ENCODE results near the gene ACAP3. TPM values are rescaled to one million over a fixed set of nuclear protein-coding genes. Genes with fewer than 3 reads are reported as not detected.

The ACAP3 gene
- total RNA-seq, 8 experiments from 2014 or later, result 23.9 to 88.9 (median 48.9) TPM

DNA sequence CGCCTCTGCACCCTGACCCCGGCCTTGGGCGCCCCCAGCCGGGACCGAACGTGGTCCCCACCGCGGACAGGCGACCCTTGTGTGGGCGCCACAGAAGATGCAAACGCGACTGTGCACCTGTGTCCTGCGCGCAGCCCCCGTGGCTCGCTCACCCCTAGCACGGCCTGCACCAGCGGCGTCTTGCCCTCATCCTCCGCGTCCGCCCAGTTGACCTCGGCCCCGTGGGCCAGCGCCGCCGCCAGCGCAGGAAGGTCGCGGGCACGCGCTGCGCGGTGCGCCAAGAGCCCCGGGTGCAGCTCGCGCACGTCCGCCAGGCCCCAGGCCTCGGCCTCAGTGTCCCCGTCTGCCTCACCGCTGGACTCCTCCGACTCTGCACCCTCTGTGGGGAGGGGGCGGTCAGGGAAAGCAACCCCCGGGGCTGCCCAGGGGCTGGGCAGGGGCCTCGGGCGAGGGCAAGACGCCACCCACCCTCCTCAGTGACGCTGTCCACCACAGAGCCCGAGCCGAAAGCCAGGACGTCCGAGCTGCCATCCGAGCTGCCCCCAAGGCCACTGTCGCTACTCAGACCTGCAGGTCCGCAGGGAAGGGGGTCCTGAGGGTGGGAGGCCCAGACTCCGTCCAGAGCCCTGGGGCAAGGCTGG is 13.4 kb downstream of the ACAP3 start:
- in situ Hi-C loops (cut with MboI; ENCODE audit: low pct_unique_long_range_greater_than_20kb in 2 of 9, low sequenced_read_pairs in 9 of 9, unreplicated experiment in 9 of 9), result no loop called here
- ATAC-seq (replicated peaks in 6 of 8), result no peak
- WGBS, 10 experiments, result 78 to 100% (median 93%) methylated on average over 1 to 27 of the region's 58 CpGs; no CpG with 5 or more reads in 7 of the 10 experiments
- Histone ChIP-seq H3K27ac (no peak overlapping the region), H3K4me1 (replicated peaks in 1 of 2) (peaks cover 23 to 25% of the 10 kb centered on the region in 2 donors), H3K4me3 (no peak overlapping the region)

DNA sequence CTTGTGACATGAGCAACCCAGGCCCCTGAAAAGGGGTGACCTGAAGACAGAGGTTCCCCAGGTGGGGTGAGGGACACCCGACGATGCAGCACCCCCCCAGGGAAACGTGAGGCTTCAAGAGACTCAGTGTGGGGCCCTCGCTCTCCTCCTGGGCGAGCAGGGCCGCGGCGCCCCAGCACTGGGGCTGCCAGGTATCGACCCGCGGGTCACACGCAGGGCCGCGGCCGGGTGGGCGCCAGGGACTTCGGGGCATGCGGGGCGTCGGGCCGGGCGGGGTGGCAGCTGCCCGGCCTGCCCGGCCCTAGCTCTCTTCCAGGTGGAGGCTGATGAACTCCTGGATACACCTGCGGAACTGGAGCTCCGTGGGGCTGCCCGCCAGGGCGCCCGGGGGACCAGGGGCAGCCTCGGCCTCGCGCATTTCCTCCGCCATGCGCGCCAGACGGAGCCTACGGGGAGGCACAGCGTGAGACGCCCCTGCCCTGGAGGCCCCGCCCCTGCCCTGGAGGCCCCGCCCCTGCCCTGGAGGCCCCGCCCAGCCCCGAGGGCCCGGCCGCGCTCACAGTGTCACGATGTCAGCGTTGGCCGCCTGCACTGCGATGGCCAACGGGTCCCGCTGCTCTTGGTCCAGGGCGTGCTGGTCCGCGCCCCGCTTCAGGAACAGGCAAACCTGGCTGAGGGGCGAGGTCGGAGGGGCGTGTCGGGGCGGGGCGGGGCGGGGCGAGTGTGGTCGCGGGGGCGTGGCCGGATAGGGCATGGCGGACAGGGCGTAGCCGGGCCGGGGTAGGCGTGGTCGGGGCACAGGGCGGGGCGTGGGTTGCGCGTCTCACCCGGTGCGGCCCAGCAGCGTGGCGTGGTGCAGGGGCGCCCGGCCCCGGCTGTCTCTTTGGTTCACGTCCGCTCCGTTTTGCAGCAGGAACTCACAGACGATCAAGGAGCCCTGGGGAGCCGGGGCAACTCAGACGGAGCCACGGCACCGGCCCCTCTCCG is 14.2 kb downstream of the ACAP3 start:
- in situ Hi-C loops (cut with MboI; ENCODE audit: low pct_unique_long_range_greater_than_20kb in 2 of 9, low sequenced_read_pairs in 9 of 9, unreplicated experiment in 9 of 9), result no loop called here

DNA sequence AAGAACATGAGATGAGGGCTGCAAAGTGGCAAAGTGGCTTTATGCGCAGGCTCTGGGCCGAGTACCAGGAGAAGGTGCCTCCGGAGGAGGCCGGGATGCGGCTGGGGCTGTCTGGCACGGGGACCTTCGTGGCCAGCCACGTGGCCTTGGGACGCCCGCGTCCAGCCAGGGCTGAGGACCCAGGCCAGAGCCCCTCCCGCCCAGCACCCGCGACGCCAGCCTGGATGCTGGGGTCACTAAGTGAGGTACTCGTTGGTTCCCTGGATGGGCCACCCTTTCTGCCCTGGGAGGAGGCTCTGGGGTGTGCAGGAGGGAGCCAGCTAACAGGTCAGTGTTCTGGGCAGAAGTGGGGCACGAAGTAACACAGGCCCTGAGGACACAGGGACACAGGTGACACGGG is 14.9 kb downstream of the ACAP3 start:
- 86 to 100% (median 93%) methylated on average over 1 to 13 of the region's 18 CpGs; no CpG with 5 or more reads in 6 of the 10 experiments for WGBS, 10 experiments
- peaks cover 15 to 18% of the 10 kb centered on the region in 2 donors for H3K4me1 ChIP-seq (replicated peaks in 1 of 2)
- no peak for ATAC-seq (replicated peaks in 6 of 8)
- in situ Hi-C loops (cut with MboI; ENCODE audit: low pct_unique_long_range_greater_than_20kb in 2 of 9, low sequenced_read_pairs in 9 of 9, unreplicated experiment in 9 of 9), result no loop called here
- no peak overlapping the region for H3K4me3 ChIP-seq
- H3K27ac ChIP-seq, result no peak overlapping the region

More for the DNA sequence above, 14.2 kb downstream of the ACAP3 start:
- Histone ChIP-seq H3K4me1 (replicated peaks in 1 of 2) (peaks cover 16 to 19% of the 10 kb centered on the region in 2 donors), H3K4me3 (no peak overlapping the region), H3K27ac (no peak overlapping the region)
- ATAC-seq (replicated peaks in 6 of 8), result peak in 3 of 8 experiments; percentile 41 to 57 (median 56)
- 73 to 100% (median 77%) methylated on average over 4 to 21 of the region's 94 CpGs; no CpG with 5 or more reads in 7 of the 10 experiments for WGBS, 10 experiments

DNA sequence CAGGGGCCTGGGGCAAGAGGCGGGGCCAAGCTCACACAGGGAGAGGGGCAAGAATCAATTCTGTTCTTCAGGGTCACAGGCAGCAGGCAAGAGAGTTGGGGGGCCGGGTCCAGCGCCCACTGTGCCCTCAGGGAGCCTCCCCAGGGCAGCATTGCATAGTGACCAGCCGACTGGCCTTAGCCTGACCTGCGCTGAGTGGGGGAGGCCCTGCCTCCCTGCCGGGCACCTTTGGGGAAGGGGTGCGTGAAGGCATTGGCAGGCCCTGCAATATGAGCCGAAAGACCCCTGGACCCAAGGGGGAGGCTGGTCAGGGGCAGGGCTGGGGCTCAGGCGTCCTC is 15.3 kb downstream of the ACAP3 start:
- peaks cover 15 to 18% of the 10 kb centered on the region in 2 donors for H3K4me1 ChIP-seq (replicated peaks in 1 of 2)
- in situ Hi-C loops (cut with MboI; ENCODE audit: low pct_unique_long_range_greater_than_20kb in 2 of 9, low sequenced_read_pairs in 9 of 9, unreplicated experiment in 9 of 9), result no loop called here
- ATAC-seq (replicated peaks in 6 of 8), result peak in 1 of 8 experiments; percentile 0
- H3K4me3 ChIP-seq, result no peak overlapping the region
- WGBS, 10 experiments, result 100% methylated on average over 1 of the region's 9 CpGs; no CpG with 5 or more reads in 7 of the 10 experiments
- no peak overlapping the region for H3K27ac ChIP-seq

DNA sequence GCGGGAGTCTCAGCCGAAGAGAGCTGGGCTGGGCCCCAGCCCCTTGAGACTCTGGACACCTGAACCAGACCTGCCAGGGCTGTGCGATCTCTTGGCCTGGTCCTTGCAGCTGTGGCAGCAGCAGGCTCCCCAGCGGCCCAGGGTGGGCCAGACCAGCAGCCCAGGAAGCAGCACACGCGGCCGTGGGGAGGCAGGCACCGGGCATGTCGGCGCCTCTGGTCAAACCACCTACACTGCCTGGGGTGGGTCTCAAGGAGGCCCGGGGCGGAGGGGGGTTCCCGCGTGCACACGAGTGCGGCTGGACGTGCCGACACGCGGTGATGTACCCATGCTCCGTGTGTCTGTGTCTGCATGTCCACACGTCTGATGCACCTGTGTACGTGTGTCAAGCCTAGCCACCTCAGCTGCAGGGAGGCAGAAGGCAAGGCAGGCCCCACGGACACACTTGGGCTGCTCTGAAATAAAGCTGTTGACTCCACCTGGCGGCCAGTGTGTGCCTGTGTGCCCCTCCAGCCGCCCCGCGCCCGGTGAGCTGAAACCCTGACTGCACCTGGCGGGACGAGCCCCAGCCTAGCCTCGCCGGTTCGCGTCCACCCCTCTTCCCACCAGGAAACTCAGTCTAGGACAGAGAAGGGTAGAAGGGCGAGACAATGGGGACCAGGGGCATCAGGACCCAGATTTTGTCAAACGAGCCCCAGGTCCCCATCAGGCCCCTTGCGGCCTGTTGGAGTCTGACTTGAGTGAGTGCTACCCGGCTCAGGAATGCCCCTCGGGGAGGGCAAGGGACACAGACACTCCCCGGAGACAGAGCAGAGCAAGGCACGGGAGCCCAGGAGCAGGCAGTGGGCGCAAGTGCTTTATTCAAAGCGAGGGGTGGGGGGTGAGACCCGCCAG is 15.9 kb downstream of the ACAP3 start:
- in situ Hi-C loops (cut with MboI; ENCODE audit: low pct_unique_long_range_greater_than_20kb in 2 of 9, low sequenced_read_pairs in 9 of 9, unreplicated experiment in 9 of 9), result no loop called here
- 10 to 27% (median 21%) methylated on average over 8 to 11 of the region's 45 CpGs; no CpG with 5 or more reads in 7 of the 10 experiments for WGBS, 10 experiments
- peaks cover 15 to 18% of the 10 kb centered on the region in 2 donors for H3K4me1 ChIP-seq (replicated peaks in 1 of 2)
- ATAC-seq (replicated peaks in 6 of 8), result peak; percentile 57 to 87 (median 66)
- no peak overlapping the region for H3K27ac ChIP-seq
- no peak overlapping the region for H3K4me3 ChIP-seq

DNA sequence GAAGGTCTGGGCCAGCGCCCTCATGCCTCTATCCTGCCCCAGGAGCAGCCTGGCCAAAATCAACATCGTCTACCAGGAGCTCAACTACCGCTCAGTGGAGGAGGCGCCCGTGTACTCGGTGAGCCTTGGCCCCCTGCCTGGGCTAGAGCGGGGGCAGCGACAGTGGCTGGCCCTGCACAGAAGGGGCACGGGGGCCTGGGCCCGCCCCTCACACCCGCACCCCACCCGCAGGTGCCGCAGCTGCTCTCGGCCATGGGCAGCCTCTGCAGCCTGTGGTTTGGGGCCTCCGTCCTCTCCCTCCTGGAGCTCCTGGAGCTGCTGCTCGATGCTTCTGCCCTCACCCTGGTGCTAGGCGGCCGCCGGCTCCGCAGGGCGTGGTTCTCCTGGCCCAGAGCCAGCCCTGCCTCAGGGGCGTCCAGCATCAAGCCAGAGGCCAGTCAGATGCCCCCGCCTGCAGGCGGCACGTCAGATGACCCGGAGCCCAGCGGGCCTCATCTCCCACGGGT is 16.7 kb downstream of the ACAP3 start:
- in situ Hi-C loops (cut with MboI; ENCODE audit: low pct_unique_long_range_greater_than_20kb in 2 of 9, low sequenced_read_pairs in 9 of 9, unreplicated experiment in 9 of 9), result no loop called here
- no peak overlapping the region for H3K4me3 ChIP-seq
- H3K4me1 ChIP-seq (replicated peaks in 1 of 2), result peaks cover 15 to 18% of the 10 kb centered on the region in 2 donors
- no peak overlapping the region for H3K27ac ChIP-seq
- WGBS, 10 experiments, result 27 to 40% (median 27%) methylated on average over 2 to 9 of the region's 28 CpGs; no CpG with 5 or more reads in 7 of the 10 experiments
- ATAC-seq (replicated peaks in 6 of 8), result peak; percentile 36 to 55 (median 48)

DNA sequence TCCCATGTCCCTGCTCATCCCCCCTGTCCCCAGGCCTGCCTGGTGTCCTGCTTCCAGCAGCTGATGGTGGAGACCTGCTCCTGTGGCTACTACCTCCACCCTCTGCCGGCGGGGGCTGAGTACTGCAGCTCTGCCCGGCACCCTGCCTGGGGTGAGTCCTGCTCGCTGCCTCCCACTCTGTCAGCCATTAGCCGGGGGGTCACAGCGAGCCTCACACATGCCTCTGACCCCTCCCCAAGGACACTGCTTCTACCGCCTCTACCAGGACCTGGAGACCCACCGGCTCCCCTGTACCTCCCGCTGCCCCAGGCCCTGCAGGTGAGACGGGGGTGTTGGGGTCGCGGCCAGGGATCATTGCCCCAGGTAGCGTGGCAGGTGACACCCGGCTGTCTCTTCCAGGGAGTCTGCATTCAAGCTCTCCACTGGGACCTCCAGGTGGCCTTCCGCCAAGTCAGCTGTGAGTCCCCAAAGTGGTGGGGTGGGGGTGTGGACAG is 17.4 kb downstream of the ACAP3 start:
- in situ Hi-C loops (cut with MboI; ENCODE audit: low pct_unique_long_range_greater_than_20kb in 2 of 9, low sequenced_read_pairs in 9 of 9, unreplicated experiment in 9 of 9), result no loop called here
- Histone ChIP-seq H3K4me1 (replicated peaks in 1 of 2) (peaks cover 15 to 18% of the 10 kb centered on the region in 2 donors), H3K27ac (no peak overlapping the region), H3K4me3 (no peak overlapping the region)
- 0 to 53% (median 18%) methylated on average over 3 to 8 of the region's 15 CpGs; no CpG with 5 or more reads in 6 of the 10 experiments for WGBS, 10 experiments
- peak in 5 of 8 experiments; percentile 4 to 43 (median 12) for ATAC-seq (replicated peaks in 6 of 8)

DNA sequence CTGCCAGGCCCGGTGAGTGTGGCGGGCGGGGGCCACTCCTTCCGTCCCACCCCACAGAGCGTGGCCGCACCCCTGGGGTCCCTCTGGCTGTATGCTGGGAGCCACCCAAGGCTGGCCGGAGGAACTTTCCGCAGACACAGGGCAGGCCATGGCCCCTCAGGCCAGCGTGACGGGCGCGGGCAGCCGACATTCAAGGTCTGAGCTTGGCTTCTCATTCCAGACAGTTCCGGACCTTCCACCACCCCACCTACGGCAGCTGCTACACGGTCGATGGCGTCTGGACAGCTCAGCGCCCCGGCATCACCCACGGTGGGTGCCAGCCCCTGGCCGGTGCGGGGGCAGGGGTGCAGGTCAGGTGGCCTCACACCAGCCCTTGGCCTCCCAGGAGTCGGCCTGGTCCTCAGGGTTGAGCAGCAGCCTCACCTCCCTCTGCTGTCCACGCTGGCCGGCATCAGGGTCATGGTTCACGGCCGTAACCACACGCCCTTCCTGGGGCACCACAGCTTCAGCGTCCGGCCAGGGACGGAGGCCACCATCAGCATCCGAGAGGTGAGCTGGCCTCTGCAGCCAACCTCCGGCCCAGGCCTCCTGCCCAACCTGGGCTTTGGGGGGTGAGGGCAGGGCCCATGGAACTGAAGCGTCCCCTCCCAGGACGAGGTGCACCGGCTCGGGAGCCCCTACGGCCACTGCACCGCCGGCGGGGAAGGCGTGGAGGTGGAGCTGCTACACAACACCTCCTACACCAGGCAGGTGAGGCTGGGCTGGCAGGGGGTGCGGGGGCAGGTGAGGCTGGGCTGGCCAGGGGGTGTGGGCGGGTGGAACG is 20.2 kb downstream of the ACAP3 start:
- no peak for ATAC-seq (replicated peaks in 6 of 8)
- Histone ChIP-seq H3K4me3 (no peak overlapping the region), H3K27ac (no peak overlapping the region), H3K4me1 (replicated peaks in 1 of 2) (peaks cover 15 to 18% of the 10 kb centered on the region in 2 donors)
- in situ Hi-C loops (cut with MboI; ENCODE audit: low pct_unique_long_range_greater_than_20kb in 2 of 9, low sequenced_read_pairs in 9 of 9, unreplicated experiment in 9 of 9), result no loop called here
- WGBS, 10 experiments, result 60 to 80% (median 68%) methylated on average over 1 to 21 of the region's 46 CpGs; no CpG with 5 or more reads in 6 of the 10 experiments

DNA sequence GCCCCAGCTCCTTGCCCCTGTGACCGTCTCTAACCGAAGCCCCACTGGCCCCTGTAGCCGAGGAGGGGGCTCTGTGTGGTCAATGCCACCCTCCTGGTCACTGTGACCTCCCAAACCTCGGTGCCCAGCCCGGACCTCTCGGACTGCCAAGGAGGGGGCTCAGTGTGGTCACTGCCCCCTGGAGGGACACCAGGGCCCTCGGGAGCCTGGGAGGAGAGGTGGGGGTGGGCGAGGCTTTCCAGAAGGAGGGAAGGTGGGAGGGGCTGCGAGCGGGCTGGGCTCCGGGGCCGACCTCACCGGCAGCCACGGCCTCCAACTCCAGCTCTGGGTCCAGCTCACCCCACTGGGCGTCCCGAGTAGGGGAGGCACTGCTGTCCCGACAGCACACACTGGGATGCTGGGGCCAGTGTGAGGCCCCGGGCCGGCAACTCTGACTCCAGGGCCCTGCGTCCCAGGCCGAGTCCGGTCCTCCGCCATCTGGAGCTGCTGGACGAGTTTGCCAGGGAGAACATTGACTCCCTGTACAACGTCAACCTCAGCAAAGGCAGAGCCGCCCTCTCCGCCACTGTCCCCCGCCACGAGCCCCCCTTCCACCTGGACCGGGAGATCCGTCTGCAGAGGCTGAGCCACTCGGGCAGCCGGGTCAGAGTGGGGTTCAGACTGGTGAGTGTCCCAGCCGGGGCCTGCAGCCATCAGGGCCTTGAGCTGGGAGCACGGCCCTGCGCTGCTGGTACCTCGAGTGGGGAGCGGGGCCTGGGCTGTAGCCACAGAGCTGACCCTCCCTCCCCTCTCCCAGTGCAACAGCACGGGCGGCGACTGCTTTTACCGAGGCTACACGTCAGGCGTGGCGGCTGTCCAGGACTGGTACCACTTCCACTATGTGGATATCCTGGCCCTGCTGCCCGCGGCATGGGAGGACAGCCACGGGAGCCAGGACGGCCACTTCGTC is 21.1 kb downstream of the ACAP3 start:
- H3K4me1 ChIP-seq (replicated peaks in 1 of 2), result peaks cover 7 to 13% of the 10 kb centered on the region in 2 donors
- no peak for ATAC-seq (replicated peaks in 6 of 8)
- 7 to 59% (median 46%) methylated on average over 3 to 21 of the region's 50 CpGs; no CpG with 5 or more reads in 6 of the 10 experiments for WGBS, 10 experiments
- in situ Hi-C loops (cut with MboI; ENCODE audit: low pct_unique_long_range_greater_than_20kb in 2 of 9, low sequenced_read_pairs in 9 of 9, unreplicated experiment in 9 of 9), result no loop called here
- H3K4me3 ChIP-seq, result no peak overlapping the region
- H3K27ac ChIP-seq, result no peak overlapping the region

DNA sequence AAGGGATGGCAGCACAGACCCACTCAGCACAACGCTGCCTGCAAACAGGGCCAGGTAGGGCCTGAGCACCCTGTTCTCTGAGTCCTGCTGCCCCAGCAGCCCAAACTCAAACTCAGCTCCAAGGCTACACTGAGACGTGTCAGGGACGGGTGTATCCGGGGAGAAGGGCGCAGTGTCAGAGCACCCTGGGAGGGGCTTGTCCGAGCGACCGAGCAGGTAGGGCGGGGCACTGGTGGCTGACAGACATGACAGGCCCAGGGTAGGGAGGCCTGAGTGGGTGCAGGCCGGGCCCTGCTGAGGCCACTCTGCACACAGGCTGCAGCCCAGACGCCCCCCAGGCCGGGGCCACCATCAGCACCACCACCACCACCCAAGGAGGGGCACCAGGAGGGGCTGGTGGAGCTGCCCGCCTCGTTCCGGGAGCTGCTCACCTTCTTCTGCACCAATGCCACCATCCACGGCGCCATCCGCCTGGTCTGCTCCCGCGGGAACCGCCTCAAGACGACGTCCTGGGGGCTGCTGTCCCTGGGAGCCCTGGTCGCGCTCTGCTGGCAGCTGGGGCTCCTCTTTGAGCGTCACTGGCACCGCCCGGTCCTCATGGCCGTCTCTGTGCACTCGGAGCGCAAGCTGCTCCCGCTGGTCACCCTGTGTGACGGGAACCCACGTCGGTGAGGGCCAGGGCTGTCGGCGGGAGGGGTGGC is 22.0 kb downstream of the ACAP3 start:
- in situ Hi-C loops (cut with MboI; ENCODE audit: low pct_unique_long_range_greater_than_20kb in 2 of 9, low sequenced_read_pairs in 9 of 9, unreplicated experiment in 9 of 9), result no loop called here
- Histone ChIP-seq H3K4me3 (no peak overlapping the region), H3K4me1 (replicated peaks in 1 of 2) (peaks cover 0 to 4% of the 10 kb centered on the region in 2 donors), H3K27ac (no peak overlapping the region)
- WGBS, 10 experiments, result 41 to 58% methylated on average over 4 to 19 of the region's 37 CpGs; no CpG with 5 or more reads in 8 of the 10 experiments
- peak in 3 of 8 experiments; percentile 3 to 7 (median 4) for ATAC-seq (replicated peaks in 6 of 8)

Measured in motor neuron (in vitro differentiated cells).